ENCODE results near the gene TNIP2. TPM values are rescaled to one million over a fixed set of nuclear protein-coding genes. Genes with fewer than 3 reads are reported as not detected.
A peak's percentile ranks its signal among the peaks of the same experiment; 100 is the strongest.

The TNIP2 gene
- total and polyA plus RNA-seq, 11 donors = 12.6 to 94.5 (median 23.4) TPM

GRCh38 chr4:2799971-2800690, 44.0 kb upstream of the TNIP2 start:
- DNase-seq (peak; percentile 32 to 80 (median 66)), ATAC-seq (peak in 3 of 4 donors; percentile 26 to 51 (median 29))
- Histone ChIP-seq H3K36me3 (peaks cover 0 to 13% (median 0%) of the 10 kb centered on the region in 9 donors), H3K4me3 (peak overlapping the region in 9 of 12 donors; percentile 12 to 60 (median 33)), H3K27ac (peak overlapping the region; percentile 76 to 96 (median 88)), H3K9me3 (no peaks in the 10 kb centered on the region), H3K27me3 (no peaks in the 10 kb centered on the region), H3K4me1 (peaks cover 55 to 98% (median 92%) of the 10 kb centered on the region in 12 donors)
- intact Hi-C loops (cut with DNase I) = loop anchor here in 3 of 10 donors (5.0 kb wide), 3 partner anchors 42 to 67 kb away; partner anchors contain the start of gene ADD1 (in 1 of the 3)
- WGBS, 4 donors = 49 to 63% (median 57%) methylated on average over 15 to 23 of the region's 23 CpGs
- TF ChIP-seq, protein P1, sequence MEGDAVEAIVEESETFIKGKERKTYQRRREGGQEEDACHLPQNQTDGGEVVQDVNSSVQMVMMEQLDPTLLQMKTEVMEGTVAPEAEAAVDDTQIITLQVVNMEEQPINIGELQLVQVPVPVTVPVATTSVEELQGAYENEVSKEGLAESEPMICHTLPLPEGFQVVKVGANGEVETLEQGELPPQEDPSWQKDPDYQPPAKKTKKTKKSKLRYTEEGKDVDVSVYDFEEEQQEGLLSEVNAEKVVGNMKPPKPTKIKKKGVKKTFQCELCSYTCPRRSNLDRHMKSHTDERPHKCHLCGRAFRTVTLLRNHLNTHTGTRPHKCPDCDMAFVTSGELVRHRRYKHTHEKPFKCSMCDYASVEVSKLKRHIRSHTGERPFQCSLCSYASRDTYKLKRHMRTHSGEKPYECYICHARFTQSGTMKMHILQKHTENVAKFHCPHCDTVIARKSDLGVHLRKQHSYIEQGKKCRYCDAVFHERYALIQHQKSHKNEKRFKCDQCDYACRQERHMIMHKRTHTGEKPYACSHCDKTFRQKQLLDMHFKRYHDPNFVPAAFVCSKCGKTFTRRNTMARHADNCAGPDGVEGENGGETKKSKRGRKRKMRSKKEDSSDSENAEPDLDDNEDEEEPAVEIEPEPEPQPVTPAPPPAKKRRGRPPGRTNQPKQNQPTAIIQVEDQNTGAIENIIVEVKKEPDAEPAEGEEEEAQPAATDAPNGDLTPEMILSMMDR (IDR thresholded peaks at IDR 0.05) = peak in 2 of 12 donors; percentile 9 to 16
- no peak for TF ChIP-seq POLR2A (IDR thresholded peaks at IDR 0.05)

DNA sequence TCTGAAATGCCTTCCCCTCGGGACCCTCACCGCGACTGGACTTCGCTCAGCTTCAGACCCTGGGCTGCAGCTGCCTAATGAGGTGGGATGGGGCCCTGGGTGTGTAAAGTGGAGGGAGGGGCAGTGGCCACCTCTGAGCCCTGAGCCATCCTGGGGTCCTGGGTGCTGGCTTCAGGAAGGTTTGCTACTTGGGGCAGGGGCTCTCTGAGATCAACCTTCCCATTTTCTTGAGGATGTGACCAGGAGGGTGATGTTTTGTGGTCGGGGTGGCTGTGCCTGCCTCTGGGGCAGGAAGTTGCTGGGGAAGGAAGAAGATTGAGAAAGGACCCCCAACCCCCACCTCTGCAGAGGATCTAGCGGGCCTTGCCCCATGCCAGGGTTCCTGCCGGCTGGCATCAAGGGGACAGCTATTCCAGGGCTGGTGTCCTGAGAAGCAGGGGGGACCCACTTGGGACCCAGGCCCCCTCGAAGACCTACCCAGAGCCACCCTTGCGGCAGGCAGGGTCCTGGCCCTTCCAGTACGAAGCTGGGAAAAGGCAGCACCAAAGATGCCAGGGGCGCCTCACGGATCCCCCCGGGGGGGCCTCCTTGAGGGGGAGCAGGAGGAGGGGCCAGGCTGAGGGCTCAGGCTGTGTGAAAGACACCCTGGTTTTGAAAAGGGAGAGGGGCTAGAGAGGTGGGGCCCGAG, 43.2 kb upstream of the TNIP2 start:
- peak overlapping the region in 9 of 12 donors; percentile 19 to 60 (median 32) for H3K4me3 ChIP-seq
- peaks cover 58 to 98% (median 92%) of the 10 kb centered on the region in 12 donors for H3K4me1 ChIP-seq
- WGBS, 4 donors = 73 to 79% (median 76%) methylated on average over 8 to 14 of the region's 14 CpGs

DNA sequence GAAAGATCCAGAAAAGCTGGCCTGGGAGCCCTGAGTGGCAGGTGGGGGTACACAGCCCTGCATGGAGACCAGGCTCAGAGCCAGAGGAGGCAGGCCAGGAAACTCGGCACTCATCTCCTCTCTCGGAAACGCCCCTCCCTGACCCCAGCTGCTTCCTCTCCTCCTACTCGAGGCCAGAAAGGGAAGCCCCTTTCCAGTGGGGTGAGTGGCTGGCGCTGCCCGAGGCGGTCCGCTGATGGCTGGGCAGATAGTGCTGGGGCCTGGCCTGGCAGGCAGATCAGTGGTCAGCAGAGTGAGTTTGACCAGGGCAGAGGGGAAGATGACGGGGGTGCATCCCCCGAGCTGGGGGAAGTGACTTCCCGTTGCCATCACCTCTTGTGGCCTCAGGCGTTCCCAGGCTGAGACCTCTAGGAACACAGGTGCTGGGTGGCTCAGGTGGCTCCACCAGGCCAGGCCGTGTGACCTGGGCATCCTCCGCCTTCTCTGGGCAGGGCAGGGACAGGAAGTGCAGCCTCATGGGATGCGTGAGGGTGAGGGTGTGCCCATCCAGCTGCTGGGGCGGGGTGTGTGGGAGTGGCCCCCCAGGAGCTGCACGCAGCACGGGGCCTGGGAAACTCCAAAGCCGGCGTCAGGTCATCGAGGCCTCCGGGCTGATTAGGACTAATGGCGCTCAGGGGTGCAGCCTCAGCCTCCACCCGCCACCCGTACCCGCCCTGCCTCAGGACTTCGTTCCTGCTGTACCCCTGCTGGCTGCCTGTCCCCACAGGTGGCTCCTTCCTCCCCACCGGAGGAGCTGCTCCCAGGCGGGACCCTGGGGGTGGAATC, 42.5 kb upstream of the TNIP2 start:
- H3K36me3 ChIP-seq = peaks cover 0 to 13% (median 0%) of the 10 kb centered on the region in 9 donors
- WGBS, 4 donors = 44 to 52% (median 47%) methylated on average over 23 to 29 of the region's 29 CpGs
- H3K27me3 ChIP-seq = no peaks in the 10 kb centered on the region
- peak overlapping the region; percentile 11 to 96 (median 87) for H3K27ac ChIP-seq
- no peaks in the 10 kb centered on the region for H3K9me3 ChIP-seq
- H3K4me1 ChIP-seq = peaks cover 65 to 98% (median 92%) of the 10 kb centered on the region in 12 donors
- DNase-seq (peak; percentile 79 to 87 (median 83)), ATAC-seq (peak in 3 of 4 donors; percentile 4 to 41 (median 6))
- TF ChIP-seq, protein P1 (IDR thresholded peaks at IDR 0.05) = no peak
- TF ChIP-seq POLR2A (IDR thresholded peaks at IDR 0.05) = peak in 1 of 2 donors; percentile 8
- intact Hi-C loops (cut with DNase I) = loop anchor here in 2 of 10 donors (5.0 kb wide), 2 partner anchors 54 to 69 kb away; no protein-coding TSS in a partner anchor
- peak overlapping the region in 9 of 12 donors; percentile 18 to 60 (median 32) for H3K4me3 ChIP-seq

More for the DNA sequence above, 43.2 kb upstream of the TNIP2 start:
- Histone ChIP-seq H3K36me3 (peaks cover 0 to 13% (median 0%) of the 10 kb centered on the region in 9 donors), H3K27me3 (no peaks in the 10 kb centered on the region), H3K27ac (peak overlapping the region; percentile 11 to 96 (median 88)), H3K9me3 (no peaks in the 10 kb centered on the region)
- TF ChIP-seq POLR2A (IDR thresholded peaks at IDR 0.05) = no peak
- TF ChIP-seq, protein P1 (IDR thresholded peaks at IDR 0.05) = no peak
- intact Hi-C loops (cut with DNase I) = loop anchor here in 2 of 10 donors (5.0 kb wide), 2 partner anchors 53 to 68 kb away; no protein-coding TSS in a partner anchor
- ATAC-seq (no peak), DNase-seq (peak; percentile 37 to 66 (median 55))

All from heart left ventricle (tissue), 16 donors.